AG04450 (cell line): ENCODE data around the gene FYTTD1. TPM values are rescaled to one million over a fixed set of nuclear protein-coding genes. Genes with fewer than 3 reads are reported as not detected.

Experiments
- CTCF ChIA-PET: fragments of 300-600, 350-600 bp; formaldehyde crosslinking; extraction: SDS; loops from one replicate; lab custom pipeline; 2022; ENCODE audit warnings: antibody characterized with exemption, inconsistent platforms; lab: Charles Lee
- POLR2A ChIA-PET: fragments of 350-600 bp; formaldehyde crosslinking; extraction: SDS; loops from one replicate; lab custom pipeline; 2021; ENCODE audit warnings: antibody characterized with exemption, inconsistent platforms; lab: Yijun Ruan, JAX
- DNase-seq: peaks from one replicate; pipeline ENCODE4 v3.0.0-alpha.2; 2011; ENCODE audit warnings: low read depth, low spot score
- H3K27ac ChIP-seq: one replicate; pipeline ENCODE4 v1.5.1; 2012; ENCODE audit warnings: low read depth, low read length, control low read depth
- H3K27me3 ChIP-seq: one replicate; pipeline ENCODE4 v1.6.0; 2012; ENCODE audit warnings: low read length; ENCODE audit not compliant: control insufficient read depth, insufficient read depth
- H3K4me3 ChIP-seq: 2 replicates; pipeline ENCODE4 v1.5.1; 2011; ENCODE audit warnings: mild to moderate bottlenecking, low read depth, low read length, control low read depth
- H3K9me3 ChIP-seq: 2 replicates; pipeline ENCODE4 v1.5.1; 2012; ENCODE audit warnings: low read length; ENCODE audit not compliant: control insufficient read depth, insufficient read depth
- polyA plus RNA-seq: library from polyadenylated mRNA; depleted of rRNA; stranded (reverse); fragments of >200 nt; gene quantifications from 2 replicates; pipeline ENCODE4 v1.2.3, GENCODE V29; 2011
- TF ChIP-seq, protein P1 (sequence below): IDR thresholded peaks from 2 replicates; pipeline ENCODE4 v1.5.1; 2011; ENCODE audit warnings: low read depth, low read length, control low read depth, inconsistent platforms

FYTTD1 gene
- polyA plus RNA-seq, 1 experiment = 65.5 TPM

GRCh38 chr3:197794115-197794514, 44.4 kb downstream of the FYTTD1 start:
- TF ChIP-seq, protein P1, sequence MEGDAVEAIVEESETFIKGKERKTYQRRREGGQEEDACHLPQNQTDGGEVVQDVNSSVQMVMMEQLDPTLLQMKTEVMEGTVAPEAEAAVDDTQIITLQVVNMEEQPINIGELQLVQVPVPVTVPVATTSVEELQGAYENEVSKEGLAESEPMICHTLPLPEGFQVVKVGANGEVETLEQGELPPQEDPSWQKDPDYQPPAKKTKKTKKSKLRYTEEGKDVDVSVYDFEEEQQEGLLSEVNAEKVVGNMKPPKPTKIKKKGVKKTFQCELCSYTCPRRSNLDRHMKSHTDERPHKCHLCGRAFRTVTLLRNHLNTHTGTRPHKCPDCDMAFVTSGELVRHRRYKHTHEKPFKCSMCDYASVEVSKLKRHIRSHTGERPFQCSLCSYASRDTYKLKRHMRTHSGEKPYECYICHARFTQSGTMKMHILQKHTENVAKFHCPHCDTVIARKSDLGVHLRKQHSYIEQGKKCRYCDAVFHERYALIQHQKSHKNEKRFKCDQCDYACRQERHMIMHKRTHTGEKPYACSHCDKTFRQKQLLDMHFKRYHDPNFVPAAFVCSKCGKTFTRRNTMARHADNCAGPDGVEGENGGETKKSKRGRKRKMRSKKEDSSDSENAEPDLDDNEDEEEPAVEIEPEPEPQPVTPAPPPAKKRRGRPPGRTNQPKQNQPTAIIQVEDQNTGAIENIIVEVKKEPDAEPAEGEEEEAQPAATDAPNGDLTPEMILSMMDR = no peak
- ChIA-PET CTCF (no interaction called here), POLR2A (no interaction called here)
- Histone ChIP-seq H3K27me3 (no peaks in the 10 kb centered on the region), H3K4me3 (no peak overlapping the region), H3K9me3 (no peaks in the 10 kb centered on the region; the same call in 1 of the 2 replicates), H3K27ac (no peak overlapping the region)
- DNase-seq = no peak

DNA sequence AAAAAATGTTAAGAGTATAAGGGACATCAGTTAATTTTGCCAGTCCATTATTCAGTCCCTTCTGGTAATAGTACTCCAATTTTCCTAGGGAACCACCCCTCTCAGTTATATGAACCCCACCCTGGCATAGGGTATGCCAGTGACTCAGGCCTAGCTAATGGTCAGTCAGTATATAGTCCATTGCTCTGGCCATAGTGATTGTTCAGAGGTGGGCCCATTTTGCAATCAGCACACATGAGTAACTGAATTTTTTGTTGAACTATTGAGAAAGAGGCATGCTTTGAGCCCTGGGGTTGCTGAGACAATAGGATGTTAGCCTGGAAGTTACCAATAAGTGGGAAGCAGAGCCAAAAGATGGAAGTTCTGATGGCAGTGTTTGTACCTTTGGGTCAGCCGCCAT, 45.5 kb downstream of the FYTTD1 start:
- Histone ChIP-seq H3K27me3 (no peaks in the 10 kb centered on the region), H3K9me3 (no peaks in the 10 kb centered on the region; the same call in 1 of the 2 replicates), H3K4me3 (no peak overlapping the region), H3K27ac (no peak overlapping the region)
- TF ChIP-seq, protein P1 = no peak
- no peak for DNase-seq
- ChIA-PET POLR2A (no interaction called here), CTCF (interaction anchor here (0.6 to 0.9 kb wide), 2 partner anchors 111 to 125 kb away, joined by 3 to 4 read pairs; no protein-coding TSS in a partner anchor)

GRCh38 chr3:197796087-197796486, 46.4 kb downstream of the FYTTD1 start:
- H3K4me3 ChIP-seq = no peak overlapping the region
- no peaks in the 10 kb centered on the region for H3K27me3 ChIP-seq
- H3K9me3 ChIP-seq = no peaks in the 10 kb centered on the region; the same call in 1 of the 2 replicates
- no peak for DNase-seq
- TF ChIP-seq, protein P1 = no peak
- no peak overlapping the region for H3K27ac ChIP-seq
- ChIA-PET CTCF (interaction anchor here (0.5 to 1.2 kb wide), 4 partner anchors 13 to 134 kb away, joined by 3 to 8 read pairs (median 3); no protein-coding TSS in a partner anchor), POLR2A (interaction anchor here (0.5 kb wide), 1 partner anchor 32 kb away, joined by 3 read pairs; no protein-coding TSS in a partner anchor)

DNA sequence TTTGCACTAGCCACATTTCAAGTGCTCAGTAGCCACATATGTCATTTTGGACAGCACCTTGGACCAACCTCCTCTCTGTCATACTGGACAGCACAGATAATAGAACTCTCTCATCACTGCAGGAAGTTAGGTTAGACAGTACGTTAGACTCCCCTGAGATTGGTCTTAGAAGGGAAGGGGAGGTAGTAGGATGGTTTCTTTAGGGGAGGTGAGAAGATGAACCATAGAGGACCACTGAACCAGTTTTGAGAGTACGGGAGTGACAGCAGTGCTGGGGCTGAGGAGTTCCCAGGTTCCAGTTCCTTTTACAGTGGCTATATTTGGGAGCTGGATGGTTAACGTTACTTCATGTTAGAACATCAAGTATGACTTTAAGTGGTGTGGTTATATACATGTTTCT, 49.2 kb downstream of the FYTTD1 start:
- CTCF ChIA-PET = no interaction called here

GRCh38 chr3:197800379-197800778, 50.7 kb downstream of the FYTTD1 start:
- no peak overlapping the region for H3K27ac ChIP-seq
- H3K9me3 ChIP-seq = no peaks in the 10 kb centered on the region
- DNase-seq = no peak
- no peak overlapping the region for H3K4me3 ChIP-seq
- H3K27me3 ChIP-seq = no peaks in the 10 kb centered on the region
- ChIA-PET POLR2A (no interaction called here), CTCF (interaction anchor here (1.7 kb wide), 1 partner anchor 142 kb away, joined by 5 read pairs; no protein-coding TSS in a partner anchor)
- TF ChIP-seq, protein P1 = no peak

More for the DNA sequence above, 49.2 kb downstream of the FYTTD1 start:
- Histone ChIP-seq H3K27me3 (no peaks in the 10 kb centered on the region), H3K9me3 (no peaks in the 10 kb centered on the region), H3K27ac (no peak overlapping the region), H3K4me3 (no peak overlapping the region)
- TF ChIP-seq, protein P1 = no peak
- POLR2A ChIA-PET = no interaction called here
- DNase-seq = no peak
